Cortex of kidney (tissue), 1 donor: ENCODE measurements around the gene PRCP.
A peak's percentile ranks its signal among the peaks of the same experiment; 100 is the strongest.

Experiments
- DNase-seq: peaks from one replicate; lab custom pipeline; 2025; lab: John Stamatoyannopoulos, UW

The PRCP gene

GRCh38 chr11:82906931-82907330, 6.7 kb upstream of the PRCP start:
- no peak for DNase-seq

GRCh38 chr11:82906236-82906635, 6.0 kb upstream of the PRCP start:
- no peak for DNase-seq

- no peak for DNase-seq
Observed at GRCh38 chr11:82903843-82904586, 3.8 kb upstream of the PRCP start.

GRCh38 chr11:82902880-82903279, 2.6 kb upstream of the PRCP start:
- no peak for DNase-seq

- DNase-seq: no peak
Observed at GRCh38 chr11:82901922-82902485, 1.8 kb upstream of the PRCP start.

- DNase-seq: peak; percentile 24
Observed at GRCh38 chr11:82901165-82901921, 1.1 kb upstream of the PRCP start, which contains the start of gene DDIAS. TSS of gene DDIAS (plus strand) at chr11:82901736. CDS start at chr11:82914739, 13,003 bp downstream.

- DNase-seq: no peak
Observed at GRCh38 chr11:82899957-82900276, 313 bp downstream of the PRCP start.

GRCh38 chr11:82899186-82899820, 927 bp downstream of the PRCP start:
- no peak for DNase-seq

GRCh38 chr11:82898241-82898640, 2.0 kb downstream of the PRCP start:
- no peak for DNase-seq

- no peak for DNase-seq
Observed at GRCh38 chr11:82896183-82896582, 4.0 kb downstream of the PRCP start.

GRCh38 chr11:82895437-82896091, 4.7 kb downstream of the PRCP start:
- no peak for DNase-seq

GRCh38 chr11:82892611-82893169, 7.5 kb downstream of the PRCP start:
- DNase-seq: no peak

GRCh38 chr11:82890936-82891335, 9.3 kb downstream of the PRCP start:
- DNase-seq: no peak

GRCh38 chr11:82890002-82890341, 10.3 kb downstream of the PRCP start:
- DNase-seq: no peak

GRCh38 chr11:82889133-82890001, 10.9 kb downstream of the PRCP start:
- DNase-seq: no peak

GRCh38 chr11:82883853-82884252, 16.4 kb downstream of the PRCP start:
- no peak for DNase-seq

- no peak for DNase-seq
Observed at GRCh38 chr11:82874646-82875523, 25.3 kb downstream of the PRCP start.

- no peak for DNase-seq
Observed at GRCh38 chr11:82873919-82874333, 26.3 kb downstream of the PRCP start.

GRCh38 chr11:82872377-82873150, 27.7 kb downstream of the PRCP start:
- DNase-seq: no peak
